Effector CD8-positive, alpha-beta T cell (primary cell): ENCODE measurements around the gene HAPLN2.

Experiments
- DNase-seq: peaks from one replicate; lab custom pipeline; 2025; lab: John Stamatoyannopoulos, UW

HAPLN2 gene

DNA sequence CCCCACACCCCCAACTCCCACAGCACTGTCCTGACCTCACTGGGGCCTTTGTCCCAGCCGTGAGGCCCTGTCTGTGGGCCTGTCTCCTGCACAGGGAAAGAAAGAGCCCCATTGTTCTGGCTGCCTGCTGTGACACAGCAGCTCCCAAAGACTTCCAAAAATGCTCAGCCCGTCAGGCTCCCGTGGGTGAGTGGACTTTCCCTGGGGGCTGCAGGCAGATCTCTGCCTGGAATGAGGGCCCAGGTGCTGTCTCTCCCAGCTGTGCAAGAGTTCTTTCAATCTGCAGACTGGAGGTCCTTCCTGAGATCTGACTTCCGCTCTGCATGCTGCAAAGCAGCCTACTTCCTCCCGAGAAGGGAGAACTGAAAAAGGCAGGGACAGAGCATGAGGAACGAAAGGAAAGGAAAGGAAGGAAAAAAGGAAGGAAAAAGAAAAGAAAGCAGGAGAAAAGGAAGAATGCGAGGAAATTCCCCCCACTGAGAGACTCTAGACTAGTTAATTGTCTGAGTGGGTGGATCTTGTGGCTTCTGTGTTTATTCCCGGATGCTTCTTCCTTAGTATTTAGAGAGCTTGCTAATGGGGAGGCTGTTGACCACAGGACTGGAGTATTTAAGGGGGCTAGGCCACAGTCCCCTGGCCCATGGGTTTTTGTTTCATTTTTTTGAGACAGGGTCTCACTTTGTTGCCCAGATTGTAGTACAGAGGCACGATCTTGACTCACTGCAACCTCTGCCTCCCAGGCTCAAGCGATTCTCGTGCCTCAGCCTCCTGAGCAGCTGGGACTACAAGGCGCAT, 43.0 kb downstream of the HAPLN2 start:
- no peak for DNase-seq

DNA sequence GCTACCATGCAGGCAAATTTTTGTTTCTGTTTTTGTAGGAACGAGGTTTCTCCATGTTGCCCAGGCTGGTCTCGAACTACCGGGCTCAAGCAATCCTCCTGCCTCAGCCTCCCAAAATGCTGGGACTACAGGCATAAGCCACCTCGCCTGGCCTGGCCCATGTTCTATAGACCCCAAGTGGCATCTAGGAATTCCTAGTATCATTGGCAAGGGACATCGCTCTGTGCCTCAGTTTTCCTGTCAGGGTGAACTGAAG, 43.5 kb downstream of the HAPLN2 start:
- DNase-seq, result no peak

DNA sequence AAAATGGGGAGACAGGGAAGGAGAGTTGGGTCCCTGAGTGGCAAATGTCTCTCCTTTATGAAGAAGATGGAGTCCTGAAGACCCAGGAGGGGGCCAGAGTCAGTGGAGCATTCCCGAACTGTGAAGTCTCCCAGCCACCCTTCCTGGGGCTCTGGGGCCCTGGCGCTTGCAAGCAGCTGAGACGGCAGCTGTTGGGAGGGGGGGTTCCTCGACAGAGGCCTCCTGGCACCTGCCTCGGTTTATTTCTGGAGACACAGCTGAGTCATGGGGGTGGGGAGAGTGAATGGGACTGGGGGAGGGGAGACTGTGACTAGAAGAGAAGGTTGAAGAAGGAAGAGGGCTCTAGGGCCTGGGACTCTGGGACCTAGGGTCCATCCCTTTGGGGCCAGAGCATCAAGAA, 44.0 kb downstream of the HAPLN2 start:
- no peak for DNase-seq

DNA sequence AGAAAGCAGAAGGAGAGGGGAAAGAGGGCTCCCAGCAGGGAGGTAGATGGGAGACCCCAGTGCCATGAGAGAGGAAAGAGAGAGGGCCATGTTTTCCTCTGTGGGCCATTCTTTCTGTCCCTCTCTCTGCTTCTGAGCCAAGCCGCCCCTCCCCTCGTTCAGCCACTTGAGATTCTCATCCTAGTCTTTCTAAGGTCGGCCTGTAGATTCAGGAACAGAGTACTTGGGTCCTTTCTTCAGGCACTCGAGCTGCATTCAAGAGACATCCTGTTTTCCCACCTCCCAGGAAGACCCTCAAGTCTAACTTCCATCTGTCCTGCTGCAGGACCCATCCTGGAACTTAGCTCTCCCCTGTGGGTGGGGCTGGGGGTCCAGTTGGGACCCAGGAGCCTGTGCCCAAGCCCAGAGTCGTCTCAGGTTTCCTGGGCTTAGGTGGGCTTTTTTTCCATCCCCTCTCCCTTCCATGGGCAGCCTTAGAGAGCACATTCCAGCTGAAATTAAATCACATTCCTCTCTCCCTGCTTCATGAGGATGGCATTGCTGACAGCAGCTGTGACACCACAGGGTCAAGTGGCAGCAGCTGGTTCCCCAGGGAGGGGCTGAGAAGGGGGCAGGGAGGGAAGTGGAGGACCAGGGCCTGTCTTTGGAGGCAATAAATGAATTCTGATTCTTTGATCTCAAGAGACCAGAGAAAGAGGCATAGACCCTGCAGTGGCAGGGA, 45.0 kb downstream of the HAPLN2 start:
- DNase-seq, result no peak

DNA sequence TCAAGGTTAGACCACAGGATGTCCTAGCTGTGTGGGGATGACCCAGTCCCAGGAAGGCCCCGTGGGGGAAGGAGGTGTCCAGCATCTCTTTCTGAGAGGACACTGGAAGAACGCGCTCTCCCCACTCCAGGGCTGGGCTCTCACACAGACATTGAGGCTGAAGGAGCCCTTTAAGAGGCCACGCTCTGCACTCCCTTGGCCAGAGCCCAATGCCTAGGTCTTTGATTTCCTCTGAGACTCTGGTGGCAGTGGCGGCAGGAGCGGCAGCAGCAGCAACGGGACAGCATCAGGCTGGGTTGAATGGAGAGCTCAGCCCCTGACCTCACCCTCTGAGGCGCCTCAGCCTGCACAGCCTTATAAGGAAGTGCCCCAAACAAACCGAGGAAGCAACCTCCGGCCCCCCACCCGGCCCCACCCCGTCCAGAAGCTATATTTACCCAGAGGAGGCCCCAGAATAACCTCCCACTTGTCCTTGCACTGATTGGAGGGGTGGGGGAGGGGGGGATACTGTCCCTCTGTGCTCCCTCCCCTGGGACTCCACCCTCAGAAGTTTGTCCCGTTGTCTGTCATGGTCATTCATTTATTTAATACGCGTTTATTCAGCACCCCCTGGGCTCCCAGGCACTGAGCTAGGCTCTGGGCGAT, 45.7 kb downstream of the HAPLN2 start:
- no peak for DNase-seq

DNA sequence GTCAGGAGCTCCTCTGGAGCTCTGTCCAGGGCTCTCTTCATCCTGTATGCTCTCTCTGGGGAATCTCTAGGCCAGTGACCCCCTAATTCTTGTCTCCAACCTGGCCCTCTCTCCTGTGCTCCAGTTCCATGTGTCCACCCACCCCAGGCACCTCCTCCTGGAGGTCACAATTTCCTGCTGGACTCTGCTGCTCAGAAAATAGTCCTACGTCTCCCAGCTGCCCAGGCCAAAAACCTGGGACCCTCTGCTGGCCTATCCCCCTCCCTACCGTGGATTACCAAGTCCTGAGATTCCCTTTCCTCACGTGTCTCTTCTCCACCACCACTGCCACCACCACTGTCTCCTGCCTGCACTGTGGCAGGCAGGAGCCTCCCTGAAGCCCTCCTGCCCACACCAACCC, 46.3 kb downstream of the HAPLN2 start:
- DNase-seq, result no peak

DNA sequence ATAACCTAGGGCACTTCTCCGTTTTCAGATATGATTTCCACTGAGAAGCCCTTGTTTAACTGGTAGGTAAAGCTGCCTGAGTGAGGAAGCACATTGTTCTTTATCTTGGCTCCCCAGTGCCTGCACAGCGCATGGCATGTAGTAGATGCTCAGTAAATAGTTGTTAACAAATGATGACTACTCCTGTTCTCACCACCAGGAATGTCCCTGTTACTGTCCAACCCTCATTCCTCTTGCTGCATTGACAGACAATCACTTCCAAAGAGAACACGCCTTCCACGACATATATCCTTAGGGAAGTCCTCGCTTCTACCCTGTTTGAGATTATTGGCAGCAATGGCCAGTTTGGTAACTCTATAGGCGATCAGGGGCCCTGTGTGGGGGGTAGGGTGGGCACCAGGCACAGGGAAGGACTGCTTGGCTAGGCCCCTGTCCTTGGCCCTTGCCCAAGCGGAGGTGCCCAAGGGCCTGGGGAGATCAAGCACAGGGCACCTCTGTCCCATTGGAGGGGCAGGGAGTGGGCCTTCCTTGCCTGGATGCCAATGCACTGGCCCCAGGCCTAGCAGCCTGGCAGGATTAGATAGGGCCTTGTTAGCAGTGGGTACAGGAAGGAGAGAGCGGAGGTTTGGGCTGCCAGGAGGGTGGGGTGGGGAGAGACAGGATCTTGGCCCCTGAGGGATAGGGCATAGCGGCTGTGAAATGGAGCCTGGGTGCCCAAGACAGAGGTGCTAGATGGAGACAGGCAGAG, 47.8 kb downstream of the HAPLN2 start:
- no peak for DNase-seq

DNA sequence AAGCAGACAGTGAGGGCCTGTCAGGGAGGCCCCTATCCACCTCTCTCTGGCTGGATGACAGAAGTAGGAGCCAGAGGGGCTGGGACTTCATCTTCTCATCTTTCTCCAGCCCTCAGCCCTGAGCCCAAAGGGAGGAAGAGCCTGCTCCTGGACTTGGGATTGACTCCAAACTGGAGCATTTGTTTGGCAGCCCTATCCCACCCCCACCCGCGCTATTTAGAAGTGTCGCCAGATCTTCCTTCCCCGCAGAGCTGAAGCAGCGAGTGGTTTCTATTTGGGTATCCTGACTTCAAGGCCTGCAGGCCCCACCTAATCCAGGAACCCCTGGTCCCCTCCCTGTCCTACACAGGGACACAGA, 48.4 kb downstream of the HAPLN2 start:
- DNase-seq, result no peak

DNA sequence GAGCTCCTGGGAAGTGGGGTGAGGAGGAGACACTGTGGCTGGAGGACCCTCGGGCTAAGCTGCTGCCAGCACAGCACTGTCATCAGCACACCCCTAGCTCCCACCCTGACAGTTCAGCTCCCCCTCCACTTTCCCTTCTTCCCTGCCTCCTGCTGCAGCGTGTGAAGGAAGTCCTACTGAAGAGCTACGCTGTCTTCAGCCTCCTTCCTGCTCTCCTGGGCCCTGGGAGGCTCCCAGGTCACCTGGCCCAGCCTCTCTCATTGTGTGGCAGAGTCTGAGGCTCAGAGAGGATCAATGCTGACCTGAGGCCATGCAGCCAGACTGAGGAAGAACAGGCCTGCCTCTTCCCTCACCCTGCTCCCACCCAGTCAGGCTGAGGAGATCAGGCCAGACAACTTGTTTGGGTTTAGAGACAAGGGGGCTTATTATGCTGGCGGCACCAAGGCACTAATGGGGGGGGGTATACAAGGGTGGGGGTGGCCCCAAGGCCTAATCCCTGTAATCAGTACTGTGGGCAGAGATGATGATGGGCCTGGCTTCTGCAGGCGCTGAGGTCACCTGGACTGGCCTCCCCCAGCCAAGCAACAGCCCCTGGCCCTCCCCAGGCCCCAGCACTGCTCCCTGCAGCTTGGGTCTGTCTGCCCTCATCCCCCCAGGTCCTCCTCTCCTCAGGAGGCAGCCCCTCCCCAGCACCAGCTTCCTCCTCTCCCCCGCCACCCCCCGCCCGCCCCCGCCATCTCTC, 48.9 kb downstream of the HAPLN2 start:
- DNase-seq, result no peak

DNA sequence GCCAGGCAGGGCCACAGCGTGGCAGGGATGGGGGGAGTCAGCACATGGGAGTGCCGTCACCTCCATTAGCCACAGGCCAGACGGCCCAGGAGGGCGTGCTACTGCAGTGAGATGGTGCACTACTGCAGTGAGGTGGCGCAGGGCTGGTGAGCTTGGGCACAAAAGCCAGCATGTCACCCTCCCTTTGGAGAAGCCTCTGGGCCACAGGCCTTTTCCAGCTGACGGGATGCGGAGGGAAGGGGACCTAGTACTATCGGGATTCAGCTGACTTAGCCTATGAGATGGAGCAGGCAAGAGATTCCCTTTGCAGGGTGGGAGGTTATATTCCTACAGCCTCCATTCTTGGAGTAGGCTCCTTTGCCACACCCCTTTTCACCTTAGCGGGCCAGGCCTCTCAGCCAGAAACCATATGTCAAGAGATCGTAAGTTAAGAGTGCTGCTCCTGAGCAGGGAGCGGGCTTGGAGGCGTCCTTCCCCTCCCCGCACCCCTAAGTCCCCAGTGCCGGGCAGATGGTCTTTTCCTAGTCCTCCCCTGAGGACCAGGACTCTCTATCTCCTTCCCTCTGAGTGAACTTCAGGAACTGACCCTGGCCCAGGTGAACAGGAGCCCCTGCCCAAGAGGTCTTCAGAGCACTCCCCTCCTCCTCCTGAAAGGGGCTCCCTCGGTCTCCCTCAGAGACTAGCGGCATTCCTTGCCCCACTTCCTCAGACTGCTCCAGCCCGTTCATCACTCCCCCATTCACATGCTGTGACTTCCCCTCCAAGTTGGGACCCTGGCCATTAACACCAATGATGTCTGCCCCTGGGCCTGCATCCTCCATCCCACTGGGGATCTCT, 49.8 kb downstream of the HAPLN2 start:
- DNase-seq, result no peak

DNA sequence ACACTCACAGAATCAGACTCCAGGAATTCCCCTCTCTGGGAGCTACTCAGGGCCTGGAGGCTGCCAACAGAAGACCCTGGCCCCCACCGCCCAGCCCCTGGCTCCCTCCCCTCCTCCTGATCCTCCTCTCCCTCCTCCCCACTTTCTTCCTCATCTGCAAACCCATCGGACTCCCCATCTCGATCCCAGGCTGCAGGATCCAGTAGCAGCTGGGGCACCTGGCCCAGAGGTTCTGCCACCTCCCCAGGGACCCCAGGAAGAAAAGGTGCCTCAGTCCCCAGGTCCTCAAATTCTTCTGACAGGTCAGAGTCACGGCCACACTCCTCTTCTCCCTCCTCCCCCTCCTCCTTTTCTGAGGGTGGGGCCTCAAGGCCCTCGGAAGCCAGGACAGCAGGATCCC, 50.6 kb downstream of the HAPLN2 start:
- DNase-seq, result no peak

DNA sequence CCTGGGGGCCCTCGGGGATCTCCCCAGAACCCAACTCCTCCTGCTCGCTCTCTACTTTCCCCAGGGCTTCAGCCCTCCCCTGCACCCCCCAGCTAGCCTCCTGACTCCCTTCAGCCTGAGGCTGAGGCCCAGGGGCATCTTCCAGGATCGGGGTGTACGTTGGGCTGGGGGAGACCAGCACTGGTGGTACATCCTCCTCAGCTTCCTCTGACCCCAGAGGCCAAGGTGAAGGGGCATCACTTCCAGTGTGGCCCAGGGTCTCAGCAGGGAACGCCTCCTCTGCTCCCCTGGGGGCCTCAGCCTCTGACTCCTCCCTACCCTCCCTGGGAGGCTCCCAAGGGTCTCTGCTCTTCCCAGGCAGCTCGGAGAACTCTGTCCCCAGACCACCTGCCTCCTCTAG, 51.1 kb downstream of the HAPLN2 start:
- DNase-seq, result no peak

DNA sequence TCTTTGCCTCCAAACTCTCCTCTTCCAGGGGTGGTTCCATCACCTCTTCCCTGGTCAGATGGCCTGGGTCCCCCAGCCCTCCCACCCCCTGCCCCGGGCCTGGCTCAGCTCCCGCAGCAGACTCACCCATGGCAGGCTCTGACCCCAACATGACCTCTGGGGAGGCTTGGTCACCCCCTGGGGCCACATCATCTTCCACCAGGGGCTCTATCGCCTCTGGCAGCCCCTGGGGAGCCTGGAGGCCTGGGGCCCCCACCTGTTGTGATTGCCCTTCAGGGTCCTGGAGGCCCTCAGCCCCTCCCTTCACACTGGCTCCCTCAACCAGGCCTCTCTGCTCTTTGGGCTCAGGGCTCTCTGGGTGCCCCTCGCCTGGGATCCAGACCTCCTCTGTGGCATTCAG, 51.6 kb downstream of the HAPLN2 start:
- DNase-seq, result no peak

DNA sequence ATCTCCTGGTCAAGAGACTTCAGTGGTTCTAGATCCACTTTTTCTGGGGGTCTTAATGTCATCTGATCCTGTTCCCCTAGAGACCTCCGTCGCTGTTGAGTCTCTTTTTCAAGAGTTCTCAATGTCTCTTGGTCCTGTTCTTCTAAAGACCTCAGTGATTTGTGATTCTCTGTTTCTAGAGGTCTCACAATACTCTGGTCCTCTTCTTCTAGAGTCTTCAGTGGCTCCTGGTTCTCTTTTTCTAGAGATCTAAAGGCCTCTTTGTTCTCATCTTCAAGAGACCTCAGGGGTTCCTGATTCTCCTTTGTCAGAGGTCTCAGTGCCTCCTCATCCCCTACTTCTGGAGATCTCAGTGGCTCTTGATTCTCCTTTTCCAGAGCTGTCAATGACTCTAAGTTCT, 52.6 kb downstream of the HAPLN2 start:
- DNase-seq, result no peak

DNA sequence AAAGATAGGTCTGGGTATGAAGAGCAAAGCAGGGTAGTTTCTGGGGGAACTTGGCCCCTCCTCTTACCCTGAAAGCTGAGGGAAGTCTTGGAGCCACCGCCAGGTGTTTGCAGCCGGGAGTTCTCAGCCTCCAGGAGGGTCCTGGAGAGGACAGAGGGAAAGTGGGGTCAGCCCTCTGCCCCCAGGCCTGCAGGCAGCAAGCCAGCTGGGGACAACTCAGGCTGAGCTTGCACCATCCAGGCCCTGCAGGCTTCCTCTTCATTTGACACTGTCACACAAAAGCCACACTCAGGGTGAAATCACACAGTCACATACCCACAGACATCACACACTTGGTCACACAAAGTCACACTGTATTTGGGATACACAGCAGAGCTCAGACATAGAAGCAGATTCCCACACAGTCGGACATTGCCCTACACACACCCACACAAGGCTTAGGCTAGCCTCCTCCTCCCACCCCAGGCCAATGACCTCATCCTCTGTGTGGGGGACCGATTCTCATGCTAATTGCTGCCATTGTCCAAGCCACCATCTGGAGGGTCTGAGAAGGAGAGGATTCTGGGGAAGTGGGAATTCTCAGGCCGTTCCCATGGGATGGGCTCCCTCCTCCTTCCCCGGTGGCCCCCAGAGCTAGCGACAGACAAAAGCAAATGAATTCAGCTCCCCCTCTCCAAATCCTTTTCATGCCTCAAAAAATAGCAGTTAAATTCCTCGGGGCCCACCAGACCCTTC, 54.3 kb downstream of the HAPLN2 start:
- no peak for DNase-seq
